ENCODE measurements around the gene HMGCS1.
A peak's percentile ranks its signal among the peaks of the same experiment; 100 is the strongest.

DNA sequence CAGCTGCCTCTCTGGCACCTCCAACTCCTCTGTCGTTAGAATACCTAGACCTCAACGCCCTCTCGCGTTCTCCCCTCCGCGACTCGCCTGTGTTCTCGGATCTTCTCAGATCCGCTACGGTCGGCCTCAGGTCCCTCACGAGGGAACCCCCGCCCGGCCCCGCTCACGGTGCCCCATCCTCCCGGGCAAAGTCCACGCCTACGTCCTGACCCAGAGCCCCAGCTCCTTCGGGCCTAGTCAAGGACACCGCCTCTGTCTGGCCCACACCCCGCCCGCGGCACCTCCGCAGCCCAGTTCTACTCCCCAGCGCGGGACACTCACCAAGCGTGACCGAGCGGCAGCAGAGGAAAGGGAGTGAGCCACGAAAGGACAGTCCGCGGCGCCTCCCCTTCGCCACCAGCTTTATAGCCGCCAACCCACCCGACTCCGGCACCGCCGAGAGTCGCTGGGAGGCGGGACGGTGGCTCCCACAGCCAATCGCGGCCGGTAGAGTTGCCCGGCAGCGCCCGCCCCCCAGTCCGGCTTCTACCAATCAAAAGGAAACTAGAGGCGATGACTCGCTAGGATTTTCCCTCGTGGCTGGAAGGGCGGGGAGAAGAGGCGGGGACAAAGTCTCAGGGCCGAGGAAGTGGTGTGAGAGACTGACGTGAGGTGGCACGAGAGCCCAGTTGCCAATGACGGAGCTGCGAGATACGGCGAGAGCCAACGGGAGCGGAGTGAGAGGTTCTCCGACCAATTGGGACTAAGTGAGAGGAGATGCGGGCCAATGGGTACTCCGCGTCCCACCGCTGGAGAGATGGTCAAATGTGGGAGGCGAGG, at the start of gene HMGCS1:
- no peak for TF ChIP-seq ELF4 (IDR thresholded peaks at IDR 0.05)
- no peak for TF ChIP-seq FOXM1 (IDR thresholded peaks at IDR 0.05; ENCODE audit: borderline replicate concordance)
- no peak for TF ChIP-seq TARDBP (IDR thresholded peaks at IDR 0.05)
- no peak for TF ChIP-seq FOXK2 (IDR thresholded peaks at IDR 0.05)
- TF ChIP-seq SP1 (IDR thresholded peaks at IDR 0.05), result no peak
- no peak for TF ChIP-seq ARNT (IDR thresholded peaks at IDR 0.05)
- TF ChIP-seq NFRKB (IDR thresholded peaks at IDR 0.05), result no peak
- no peak for TF ChIP-seq BHLHE40 (IDR thresholded peaks at IDR 0.05; ENCODE audit: borderline replicate concordance)
- no peak for TF ChIP-seq SUZ12 (IDR thresholded peaks at IDR 0.05)
- TF ChIP-seq, protein P1, sequence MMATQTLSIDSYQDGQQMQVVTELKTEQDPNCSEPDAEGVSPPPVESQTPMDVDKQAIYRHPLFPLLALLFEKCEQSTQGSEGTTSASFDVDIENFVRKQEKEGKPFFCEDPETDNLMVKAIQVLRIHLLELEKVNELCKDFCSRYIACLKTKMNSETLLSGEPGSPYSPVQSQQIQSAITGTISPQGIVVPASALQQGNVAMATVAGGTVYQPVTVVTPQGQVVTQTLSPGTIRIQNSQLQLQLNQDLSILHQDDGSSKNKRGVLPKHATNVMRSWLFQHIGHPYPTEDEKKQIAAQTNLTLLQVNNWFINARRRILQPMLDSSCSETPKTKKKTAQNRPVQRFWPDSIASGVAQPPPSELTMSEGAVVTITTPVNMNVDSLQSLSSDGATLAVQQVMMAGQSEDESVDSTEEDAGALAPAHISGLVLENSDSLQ (IDR thresholded peaks at IDR 0.05), result peak; percentile 99
- TF ChIP-seq CTBP1 (IDR thresholded peaks at IDR 0.05; ENCODE audit: borderline replicate concordance), result no peak
- TF ChIP-seq FOXA1 (IDR thresholded peaks at IDR 0.05), result no peak

All from HEK293T (cell line).